A673 (cell line): ENCODE results near the gene CGNL1. TPM values are rescaled to one million over a fixed set of nuclear protein-coding genes. Genes with fewer than 3 reads are reported as not detected.
A peak's percentile ranks its signal among the peaks of the same experiment; 100 is the strongest.

Source experiments
- BruUV-seq: library from RNA; stranded (reverse); fragments of 400-500 nt; replicated peaks from 2 replicates; lab custom pipeline; 2021; lab: Mats Ljungman, UMichigan
- CTCF ChIA-PET: fragments of 300-600 bp; sonication (Branson Sonifier 250); formaldehyde crosslinking; loops from one replicate; lab custom pipeline; 2022; ENCODE audit warnings: antibody characterized with exemption; lab: Charles Lee
- POLR2A ChIA-PET: fragments of 300-600 bp; sonication (Branson Sonifier 250); formaldehyde crosslinking; loops from one replicate; lab custom pipeline; 2022; ENCODE audit warnings: antibody characterized with exemption; ENCODE audit not compliant: low non-redundant PET; lab: Charles Lee
- DNase-seq: peaks from one replicate; pipeline ENCODE4 v3.0.0-alpha.2; 2015; ENCODE audit warnings: low spot score
- H3K27ac ChIP-seq: fragments of 200-600 bp; sonication (generic); 2 replicates; pipeline ENCODE4 v1.5.1; 2016; ENCODE audit warnings: mixed run types, low read depth, mild to moderate bottlenecking, mixed read lengths, antibody characterized with exemption, low read length; ENCODE audit not compliant: poor library complexity, severe bottlenecking
- H3K27me3 ChIP-seq: fragments of 200-600 bp; sonication (generic); replicated peaks from 2 replicates; pipeline ENCODE4 v1.6.1; 2017; ENCODE audit warnings: mixed run types, low read depth, mild to moderate bottlenecking, mixed read lengths, antibody characterized with exemption, low read length; ENCODE audit not compliant: insufficient read depth, poor library complexity
- H3K36me3 ChIP-seq: fragments of 200-600 bp; sonication (generic); 2 replicates; pipeline ENCODE4 v1.6.1; 2016; ENCODE audit warnings: mixed run types, mild to moderate bottlenecking, mixed read lengths, antibody characterized with exemption, low read length; ENCODE audit not compliant: insufficient read depth, poor library complexity, severe bottlenecking
- H3K4me1 ChIP-seq: fragments of 200-600 bp; sonication (generic); 2 replicates; pipeline ENCODE4 v1.6.1; 2017; ENCODE audit warnings: mixed run types, mild to moderate bottlenecking, mixed read lengths, antibody characterized with exemption, low read length; ENCODE audit not compliant: insufficient read depth, poor library complexity, severe bottlenecking
- H3K4me3 ChIP-seq: fragments of 200-600 bp; sonication (generic); 2 replicates; pipeline ENCODE4 v1.5.1; 2016; ENCODE audit warnings: low read depth, mixed run types, mild to moderate bottlenecking, mixed read lengths, low read length; ENCODE audit not compliant: poor library complexity, severe bottlenecking
- H3K9me3 ChIP-seq: fragments of 200-600 bp; sonication (generic); 2 replicates; pipeline ENCODE4 v1.6.1; 2016; ENCODE audit warnings: mixed run types, low read depth, mild to moderate bottlenecking, mixed read lengths, antibody characterized with exemption, low read length; ENCODE audit not compliant: poor library complexity, severe bottlenecking
- CTCF ChIP-seq: fragments of 300-800, 200-600 bp; sonication (generic); conservative IDR thresholded peaks from 2 replicates; pipeline ENCODE4 v1.5.1; 2017; ENCODE audit warnings: low read depth, mild to moderate bottlenecking, antibody characterized with exemption, low read length, moderate library complexity, mixed read lengths
- EZH2 ChIP-seq: fragments of 200-600 bp; sonication (generic); IDR thresholded peaks from 2 replicates; pipeline ENCODE4 v1.6.1; 2017; ENCODE audit warnings: borderline replicate concordance, low read depth, mild to moderate bottlenecking, mixed read lengths, antibody characterized with exemption, low read length; ENCODE audit not compliant: poor library complexity, severe bottlenecking
- intact Hi-C: fragments of 100-400 bp; cut with micrococcal nuclease; formaldehyde crosslinking; loops from one replicate; pipeline ENCODE4 v1.10.0; 2022; ENCODE audit not compliant: unreplicated experiment
- total RNA-seq: library from RNA; stranded (reverse); gene quantifications from 2 replicates; pipeline ENCODE4 v1.2.3, GENCODE V29; 2021

The CGNL1 gene
- total RNA-seq, 1 experiment from 2014 or later = 0.58 TPM

DNA sequence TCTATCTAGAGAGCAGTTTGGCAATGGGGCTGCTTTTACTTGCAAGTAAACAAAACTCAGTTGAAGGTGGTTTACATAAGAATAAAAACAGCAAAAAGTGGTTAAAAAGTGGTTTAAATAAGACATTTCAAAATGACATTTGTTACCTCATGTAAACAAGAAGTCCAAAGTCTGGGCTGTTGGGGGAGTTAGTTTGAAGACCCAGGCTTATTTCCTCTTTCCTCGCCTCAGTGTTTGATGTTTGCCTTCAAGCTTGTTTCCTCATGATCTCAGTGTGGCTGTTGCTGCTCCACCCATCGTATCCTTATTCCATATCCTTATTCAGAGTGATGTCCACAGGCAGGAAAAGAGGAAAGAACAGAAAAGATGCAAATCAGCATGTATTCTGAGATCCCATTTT is 15.2 kb downstream of the CGNL1 start:
- POLR2A ChIA-PET = no interaction called here
- no TSS peak for BruUV-seq
- Histone ChIP-seq H3K4me3 (no peak overlapping the region), H3K9me3 (no peaks in the 10 kb centered on the region), H3K27me3 (no peaks in the 10 kb centered on the region), H3K4me1 (no peaks in the 10 kb centered on the region), H3K36me3 (no peaks in the 10 kb centered on the region), H3K27ac (no peak overlapping the region)
- intact Hi-C loops = no loop called here
- CTCF ChIA-PET = no interaction called here
- no peak for DNase-seq
- TF ChIP-seq EZH2 = no peak
- TF ChIP-seq CTCF = no peak

GRCh38 chr15:57393061-57393460 is 16.8 kb downstream of the CGNL1 start:
- Histone ChIP-seq H3K36me3 (no peaks in the 10 kb centered on the region), H3K27me3 (no peaks in the 10 kb centered on the region), H3K4me1 (no peaks in the 10 kb centered on the region), H3K4me3 (no peak overlapping the region), H3K27ac (no peak overlapping the region), H3K9me3 (no peaks in the 10 kb centered on the region)
- TF ChIP-seq EZH2 (no peak), CTCF (no peak)
- intact Hi-C loops = no loop called here
- CTCF ChIA-PET = no interaction called here
- DNase-seq = peak; percentile 32
- no TSS peak for BruUV-seq
- POLR2A ChIA-PET = no interaction called here

DNA sequence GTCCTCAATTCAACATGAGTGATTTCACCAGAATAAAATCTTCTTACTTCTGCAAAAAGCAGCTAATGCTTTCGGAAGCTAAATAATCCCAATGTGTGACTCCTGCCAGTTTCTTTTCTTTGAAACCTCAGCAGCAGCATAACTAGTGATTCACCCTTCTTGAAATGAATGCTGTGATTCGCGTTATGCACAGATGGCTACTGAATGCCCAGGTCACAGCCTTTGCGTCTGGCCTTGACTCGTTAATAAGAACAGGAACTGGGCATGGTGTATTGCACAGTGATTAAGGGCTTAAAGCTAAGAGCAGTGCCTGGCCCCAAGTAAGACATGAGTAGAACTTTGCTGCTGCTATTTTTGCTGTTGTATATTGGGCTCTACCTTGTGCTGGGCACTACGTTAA is 19.0 kb downstream of the CGNL1 start:
- H3K27ac ChIP-seq = no peak overlapping the region
- H3K27me3 ChIP-seq = no peaks in the 10 kb centered on the region
- no peaks in the 10 kb centered on the region for H3K36me3 ChIP-seq
- DNase-seq = peak; percentile 20
- H3K4me3 ChIP-seq = no peak overlapping the region
- intact Hi-C loops = no loop called here
- BruUV-seq = no TSS peak
- ChIA-PET CTCF (no interaction called here), POLR2A (interaction anchor here (0.6 kb wide), 2 partner anchors 14 to 25 kb away, joined by 3 read pairs; no protein-coding TSS in a partner anchor)
- no peak for TF ChIP-seq CTCF
- no peaks in the 10 kb centered on the region for H3K4me1 ChIP-seq
- H3K9me3 ChIP-seq = no peaks in the 10 kb centered on the region
